Colonic mucosa (tissue), 4 donors: ENCODE measurements around the gene METAP1D. TPM values are rescaled to one million over a fixed set of nuclear protein-coding genes. Genes with fewer than 3 reads are reported as not detected.
A peak's percentile ranks its signal among the peaks of the same experiment; 100 is the strongest.

Experiments used
- DNase-seq: peaks from one replicate; pipeline ENCODE4 v3.0.0-alpha.2; 2020
- H3K27ac ChIP-seq: fragments of 200-600 bp; one replicate; pipeline ENCODE4 v1.8.0; 2021
- H3K27me3 ChIP-seq: fragments of 200-600 bp; one replicate; pipeline ENCODE4 v1.8.0; 2021
- H3K36me3 ChIP-seq: fragments of 200-600 bp; one replicate; pipeline ENCODE4 v1.8.0; 2021
- H3K4me1 ChIP-seq: fragments of 200-600 bp; one replicate; pipeline ENCODE4 v1.8.0; 2021; ENCODE audit warnings: mild to moderate bottlenecking
- H3K4me3 ChIP-seq: fragments of 200-600 bp; one replicate; pipeline ENCODE4 v1.8.0; 2021
- H3K9ac ChIP-seq, 2 donors: one replicate each; pipeline ENCODE4 v1.7.0; 2013; ENCODE audit warnings: control low read depth in 2 of 2, low read depth in 2 of 2, low read length in 2 of 2
- H3K9me3 ChIP-seq: fragments of 200-600 bp; one replicate; pipeline ENCODE4 v1.8.0; 2021
- CTCF ChIP-seq: fragments of 200-600 bp; IDR thresholded peaks from one replicate; pipeline ENCODE4 v1.8.0; 2022; ENCODE audit warnings: antibody characterized with exemption, mild to moderate bottlenecking
- intact Hi-C: fragments of 100-400 bp; cut with DNase I; formaldehyde crosslinking; loops from one replicate; pipeline ENCODE4 v1.14.1; 2022
- total RNA-seq, 2 donors: library from RNA; stranded (reverse); fragmentation: NEBNext Ultra II Directional in 1 of 2; extraction: Animal tissue kit (Norgen Biotek cat#: 25700) in 1 of 2; gene quantifications; one replicate each; pipeline ENCODE4 v1.2.1, GENCODE V29; 2021
- donor health status: healthy.
- donor health status: DM: no; HTN: no; CAD: no.
- donor health status: DM: no; HTN: no; CAD: no.

Gene METAP1D
- total RNA-seq, 2 donors from 2014 or later: 3.3 to 5.8 TPM

DNA sequence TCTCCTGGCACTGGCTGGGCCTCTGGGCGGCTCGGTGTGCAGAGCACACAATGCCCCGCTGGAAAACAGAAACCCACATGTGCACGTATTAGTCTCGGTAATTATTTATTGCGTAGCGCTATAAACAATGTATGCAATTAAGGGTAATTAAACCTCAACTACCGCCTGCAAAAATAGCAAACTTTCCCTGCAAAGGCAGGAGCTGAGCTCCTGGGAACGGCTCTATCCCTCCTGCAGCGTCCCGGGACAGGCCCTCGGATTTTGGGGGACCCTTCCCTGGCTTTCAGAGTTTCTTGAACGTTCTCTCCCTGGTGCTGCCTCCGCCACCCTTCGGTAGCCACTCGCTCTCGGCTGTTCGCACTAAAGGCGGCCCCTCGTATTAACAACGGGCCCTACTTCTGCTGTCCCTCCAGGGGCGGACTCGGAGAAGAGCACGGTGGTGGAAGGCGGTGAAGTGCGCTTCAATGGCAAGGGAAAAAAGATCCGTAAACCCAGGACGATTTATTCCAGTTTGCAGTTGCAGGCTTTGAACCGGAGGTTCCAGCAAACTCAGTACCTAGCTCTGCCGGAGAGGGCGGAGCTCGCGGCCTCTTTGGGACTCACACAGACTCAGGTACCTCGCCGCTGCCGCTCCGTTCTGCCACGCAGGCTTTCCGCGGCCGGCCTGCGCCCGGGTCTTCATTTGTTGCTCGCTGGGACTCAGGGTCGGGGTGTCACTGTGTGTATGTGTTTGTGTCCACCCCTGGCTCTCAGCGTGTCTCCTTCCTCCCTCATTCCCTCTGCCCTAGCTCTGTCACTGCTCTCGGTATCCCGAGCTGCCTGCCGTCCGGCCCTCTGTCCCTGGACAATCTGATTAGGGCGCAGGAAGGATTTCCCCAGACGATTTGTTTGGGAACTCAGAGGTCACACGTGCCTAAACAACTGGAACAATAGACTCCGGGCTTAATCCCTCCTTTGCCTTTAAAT is 86.8 kb downstream of the METAP1D start:
- peaks cover 24% of the 10 kb centered on the region for H3K4me1 ChIP-seq
- no peaks in the 10 kb centered on the region for H3K36me3 ChIP-seq
- no peak overlapping the region for H3K4me3 ChIP-seq
- intact Hi-C loops: no loop called here
- no peak overlapping the region for H3K27ac ChIP-seq
- no peak overlapping the region for H3K9ac ChIP-seq
- TF ChIP-seq CTCF: no peak
- no peaks in the 10 kb centered on the region for H3K9me3 ChIP-seq
- peaks cover 100% of the 10 kb centered on the region for H3K27me3 ChIP-seq
- DNase-seq: peak; percentile 60

DNA sequence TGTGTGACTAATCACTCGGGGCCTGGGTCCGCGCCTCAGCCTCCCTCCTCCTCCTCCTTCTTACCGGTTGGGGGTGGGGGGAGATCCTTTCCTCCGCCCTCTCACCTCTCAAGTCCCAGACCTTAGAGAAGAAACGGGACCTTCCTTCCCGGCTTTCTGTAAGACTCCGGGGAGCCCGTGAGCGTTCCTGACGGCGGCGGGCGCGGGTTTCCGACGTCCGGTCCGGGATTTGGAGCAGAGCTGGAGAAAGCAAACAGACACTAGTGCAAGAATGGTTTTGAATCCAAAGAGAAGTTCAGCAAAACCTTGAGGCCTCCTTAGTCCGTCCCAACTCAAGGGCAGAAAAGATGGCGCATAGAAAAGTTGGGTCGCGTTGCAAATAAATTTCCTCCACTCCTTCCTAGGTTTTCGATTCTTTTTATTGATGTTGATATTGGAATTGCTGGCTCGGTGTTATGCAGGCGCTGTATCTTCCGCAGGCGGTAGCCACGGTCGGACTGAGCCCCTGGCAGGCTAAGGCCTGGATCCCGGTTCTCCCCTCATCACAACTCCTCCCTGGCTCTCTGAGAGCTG is 87.5 kb downstream of the METAP1D start:
- Histone ChIP-seq H3K9ac (no peak overlapping the region), H3K9me3 (no peaks in the 10 kb centered on the region), H3K36me3 (no peaks in the 10 kb centered on the region), H3K27ac (no peak overlapping the region), H3K27me3 (peaks cover 100% of the 10 kb centered on the region), H3K4me3 (no peak overlapping the region), H3K4me1 (peaks cover 24% of the 10 kb centered on the region)
- intact Hi-C loops: no loop called here
- peak; percentile 16 for DNase-seq
- TF ChIP-seq CTCF: no peak

DNA sequence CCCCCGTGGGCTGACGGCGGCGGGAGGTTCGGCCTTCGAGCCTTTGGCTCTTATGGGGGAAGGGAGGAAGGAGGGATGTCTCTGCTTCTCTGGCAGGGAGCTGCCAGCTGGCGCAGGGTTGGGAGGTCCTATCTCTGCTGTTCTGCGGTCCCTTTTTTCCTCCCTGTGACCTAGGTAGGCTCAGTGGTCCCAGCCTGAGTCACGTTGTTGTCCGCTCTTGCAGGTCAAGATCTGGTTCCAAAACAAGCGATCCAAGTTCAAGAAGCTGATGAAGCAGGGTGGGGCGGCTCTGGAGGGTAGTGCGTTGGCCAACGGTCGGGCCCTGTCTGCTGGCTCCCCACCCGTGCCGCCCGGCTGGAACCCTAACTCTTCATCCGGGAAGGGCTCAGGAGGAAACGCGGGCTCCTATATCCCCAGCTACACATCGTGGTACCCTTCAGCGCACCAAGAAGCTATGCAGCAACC is 88.1 kb downstream of the METAP1D start:
- no peak for TF ChIP-seq CTCF
- H3K9ac ChIP-seq: no peak overlapping the region
- H3K27ac ChIP-seq: no peak overlapping the region
- H3K4me3 ChIP-seq: no peak overlapping the region
- intact Hi-C loops: no loop called here
- no peaks in the 10 kb centered on the region for H3K9me3 ChIP-seq
- H3K27me3 ChIP-seq: peaks cover 100% of the 10 kb centered on the region
- peak; percentile 14 for DNase-seq
- H3K4me1 ChIP-seq: peaks cover 24% of the 10 kb centered on the region
- no peaks in the 10 kb centered on the region for H3K36me3 ChIP-seq

- DNase-seq: peak; percentile 16
Observed at GRCh38 chr2:172088245-172089004, 88.7 kb downstream of the METAP1D start.

More at GRCh38 chr2:172088245-172089004, 88.7 kb downstream of the METAP1D start:
- H3K27ac ChIP-seq: no peak overlapping the region
- H3K4me1 ChIP-seq: peaks cover 24% of the 10 kb centered on the region
- H3K9me3 ChIP-seq: no peaks in the 10 kb centered on the region
- H3K27me3 ChIP-seq: peaks cover 100% of the 10 kb centered on the region
- no peak for TF ChIP-seq CTCF
- no peak overlapping the region for H3K4me3 ChIP-seq
- no peaks in the 10 kb centered on the region for H3K36me3 ChIP-seq
- intact Hi-C loops: no loop called here
- H3K9ac ChIP-seq: no peak overlapping the region
